B cell (primary cell): Measurements from ENCODE around the gene FOXO1. TPM values are rescaled to one million over a fixed set of nuclear protein-coding genes. Genes with fewer than 3 reads are reported as not detected.

ENCODE experiments used
- ATAC-seq: fragments of 200-7000 bp; cut with Tn5 transposase; one replicate; pipeline ENCODE4 v1.10.0; 2021; ENCODE audit warnings: low read depth, mild to moderate bottlenecking, moderate number of reproducible peaks, moderate library complexity
- CTCF ChIA-PET: fragments of 350-600 bp; sonication (Branson Sonifier 250); formaldehyde crosslinking; loops from one replicate; lab custom pipeline; 2021; ENCODE audit warnings: antibody characterized with exemption, inconsistent platforms; lab: Charles Lee
- POLR2A ChIA-PET: fragments of 350-600 bp; sonication (Branson Sonifier 250); formaldehyde crosslinking; loops from one replicate; lab custom pipeline; 2021; ENCODE audit warnings: antibody characterized with exemption; lab: Charles Lee
- DNase-seq: peaks from one replicate; pipeline ENCODE4 v3.0.0; 2013
- H2AFZ ChIP-seq: 2 replicates; pipeline ENCODE4 v1.6.1; 2012; ENCODE audit warnings: mild to moderate bottlenecking, low read depth, low read length; ENCODE audit not compliant: insufficient read depth, poor library complexity, severe bottlenecking
- H3K27ac ChIP-seq, 2 donors: 1 replicate in 1 of 2; 2 replicates in 1 of 2; pipeline ENCODE4 v1.5.1; 2012 to 2013; ENCODE audit warnings: low read length in 2 of 2, mild to moderate bottlenecking in 2 of 2, moderate library complexity in 1 of 2
- H3K27me3 ChIP-seq, 4 experiments: fragments of 200-600 bp in 1 of 4; sonication (generic) in 1 of 4; replicated peaks in 1 of 4; 1 replicate in 2 of 4; 2 replicates in 2 of 4; pipeline versions ENCODE4 v1.6.1 to v1.7.0; 2013 to 2016; ENCODE audit warnings: low read length in 3 of 4, mild to moderate bottlenecking in 2 of 4, mixed read lengths in 1 of 4, moderate library complexity in 1 of 4; ENCODE audit not compliant: insufficient read depth in 4 of 4, control insufficient read depth in 3 of 4; ENCODE audit errors: control extremely low read depth in 1 of 4
- H3K36me3 ChIP-seq, 2 experiments: replicated peaks in 1 of 2; 1 replicate in 1 of 2; 2 replicates in 1 of 2; pipeline versions ENCODE4 v1.6.1 to v1.7.1; 2013; ENCODE audit warnings: low read length in 1 of 2; ENCODE audit not compliant: insufficient read depth in 2 of 2, control insufficient read depth in 1 of 2; ENCODE audit errors: control extremely low read depth in 1 of 2, extremely low read depth in 1 of 2
- H3K4me1 ChIP-seq, 2 donors: fragments of 200-600 bp in 1 of 2; sonication (generic) in 1 of 2; 1 replicate in 1 of 2; 2 replicates in 1 of 2; pipeline versions ENCODE4 v1.5.1 to v1.6.1; 2013 to 2017; ENCODE audit warnings: low read length in 2 of 2; ENCODE audit not compliant: control insufficient read depth in 2 of 2, insufficient read depth in 2 of 2
- H3K4me2 ChIP-seq: replicated peaks from 2 replicates; pipeline ENCODE3; 2012; ENCODE audit warnings: mild to moderate bottlenecking, low read depth, low read length; ENCODE audit not compliant: poor library complexity, severe bottlenecking
- H3K4me3 ChIP-seq, 5 experiments: fragments of 200-600 bp in 1 of 5; sonication (generic) in 1 of 5; 1 replicate in 3 of 5; 2 replicates in 2 of 5; pipeline versions ENCODE4 v1.5.1 to v1.7.0; 2011 to 2016; ENCODE audit warnings: low read length in 4 of 5, mild to moderate bottlenecking in 4 of 5, low read depth in 2 of 5, control low read depth in 1 of 5, moderate library complexity in 1 of 5; ENCODE audit not compliant: insufficient read depth in 1 of 5; ENCODE audit errors: control extremely low read depth in 1 of 5, extremely low read depth in 1 of 5
- H3K79me2 ChIP-seq: fragments of 200-600 bp; sonication (generic); one replicate; pipeline ENCODE4 v1.6.0; 2016; ENCODE audit warnings: low read length; ENCODE audit not compliant: control insufficient read depth, insufficient read depth
- H3K9ac ChIP-seq: fragments of 200-600 bp; sonication (generic); 2 replicates; pipeline ENCODE4 v1.6.1; 2017; ENCODE audit warnings: mild to moderate bottlenecking, low read length, moderate library complexity
- H3K9me3 ChIP-seq, 3 donors: one replicate each; pipeline versions ENCODE4 v1.6.1 to v1.7.1; 2013; ENCODE audit warnings: low read length in 2 of 3; ENCODE audit not compliant: control insufficient read depth in 2 of 3, insufficient read depth in 1 of 3; ENCODE audit errors: control extremely low read depth in 1 of 3
- H4K20me1 ChIP-seq: 2 replicates; pipeline ENCODE4 v1.6.0; 2012; ENCODE audit warnings: mild to moderate bottlenecking, low read length; ENCODE audit not compliant: insufficient read depth, control insufficient read depth, poor library complexity, severe bottlenecking
- H3K27ac Mint-ChIP-seq: one replicate; pipeline ENCODE4 v1.8.0; 2021; ENCODE audit warnings: mixed read lengths
- H3K27me3 Mint-ChIP-seq: one replicate; pipeline ENCODE4 v1.8.0; 2021; ENCODE audit warnings: mixed read lengths
- H3K4me1 Mint-ChIP-seq: one replicate; pipeline ENCODE4 v1.8.0; 2021; ENCODE audit warnings: mixed read lengths
- H3K4me3 Mint-ChIP-seq: one replicate; pipeline ENCODE4 v1.8.0; 2021; ENCODE audit warnings: mixed read lengths
- H3K9me3 Mint-ChIP-seq: one replicate; pipeline ENCODE4 v1.8.0; 2022; ENCODE audit warnings: mixed read lengths; ENCODE audit not compliant: insufficient read depth
- CTCF ChIP-seq: fragments of 200-600 bp; IDR thresholded peaks from one replicate; pipeline ENCODE4 v1.8.0; 2022; ENCODE audit warnings: antibody characterized with exemption, mild to moderate bottlenecking
- EZH2 ChIP-seq: IDR thresholded peaks from 2 replicates; pipeline ENCODE4 v1.6.1; 2012; ENCODE audit warnings: borderline replicate concordance, low read depth, mild to moderate bottlenecking, moderate library complexity, low read length; ENCODE audit not compliant: insufficient read depth, poor library complexity, severe bottlenecking
- WGBS: methylation state at CpG from one replicate; pipeline ENCODE4 v1.1.5; 2013; ENCODE audit warnings: missing lambda C conversion rate; ENCODE audit not compliant: insufficient coverage; 5-methylcytosine and 5-hydroxymethylcytosine counted together
- intact Hi-C: fragments of 100-400 bp; cut with micrococcal nuclease; formaldehyde crosslinking; loops from one replicate; pipeline ENCODE4 v1.10.0; 2022
- polyA plus RNA-seq: library from polyadenylated mRNA; depleted of rRNA; stranded (reverse); fragments of >200 nt; gene quantifications from 2 replicates; pipeline ENCODE4 v1.2.3, GENCODE V29; 2012
- total RNA-seq, 2 donors: library from RNA; stranded (reverse); fragments of 120-200 nt in 1 of 2; gene quantifications; 1 replicate in 1 of 2; 2 replicates in 1 of 2; pipeline versions ENCODE4 v1.2.3 to v1.2.4, GENCODE V29; 2013 to 2022

FOXO1 gene
- total and polyA plus RNA-seq, 2 donors (not counting 1 experiment from before 2014, with no cell fraction given): 22.8 to 77.9 TPM

- intact Hi-C loops: no loop called here
- Mint-ChIP-seq H3K4me1 (peaks cover 42% of the 10 kb centered on the region), H3K4me3 (no peak overlapping the region), H3K27me3 (no peaks in the 10 kb centered on the region), H3K9me3 (no peaks in the 10 kb centered on the region), H3K27ac (peak overlapping the region; percentile 50)
- ATAC-seq: no peak
- no peak overlapping the region for H3K4me3 ChIP-seq
- ChIA-PET CTCF (no interaction called here), POLR2A (interaction anchor here (0.5 kb wide), 1 partner anchor 18 kb away, joined by 3 read pairs; no protein-coding TSS in a partner anchor)
- no peaks in the 10 kb centered on the region for H3K9me3 ChIP-seq
- no peak overlapping the region for H3K9ac ChIP-seq
- no peak for DNase-seq
- H3K4me1 ChIP-seq: peaks cover 5% of the 10 kb centered on the region in 2 donors
- TF ChIP-seq CTCF (no peak), EZH2 (no peak)
- H3K79me2 ChIP-seq: no peaks in the 10 kb centered on the region
- WGBS: no CpG with 5 or more reads among the region's 2 CpGs
- no peaks in the 10 kb centered on the region for H4K20me1 ChIP-seq
- H3K36me3 ChIP-seq: peaks cover 0 to 2% of the 10 kb centered on the region in 2 experiments
- no peak overlapping the region for H3K4me2 ChIP-seq
- peak overlapping the region in 1 of 2 donors; percentile 14 for H3K27ac ChIP-seq
- no peaks in the 10 kb centered on the region for H3K27me3 ChIP-seq
- H2AFZ ChIP-seq: no peak overlapping the region
These were observed 118.7 kb downstream of the FOXO1 start for GRCh38 chr13:40547591-40548315.

DNA sequence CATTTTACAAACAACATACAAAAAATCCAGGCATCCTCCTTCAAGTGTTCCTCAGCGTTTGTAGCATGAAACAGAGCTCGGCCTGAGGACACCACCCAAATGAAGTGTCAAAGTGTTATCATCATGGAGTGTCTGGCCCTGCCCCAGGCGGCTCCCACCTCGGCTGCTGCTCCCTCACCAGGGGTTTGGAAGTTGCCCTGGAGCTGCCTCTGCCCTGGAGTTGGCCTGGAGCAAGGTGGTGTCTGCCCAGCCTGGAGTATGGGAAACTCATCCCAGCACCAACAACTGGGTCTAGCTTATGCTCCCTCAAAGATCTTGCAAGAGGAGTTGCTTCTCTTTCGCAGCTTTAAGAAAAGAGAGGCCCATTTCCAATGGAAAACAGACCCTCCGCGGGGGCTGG, 120.4 kb downstream of the FOXO1 start:
- Mint-ChIP-seq H3K27ac (no peak overlapping the region), H3K27me3 (no peaks in the 10 kb centered on the region), H3K4me1 (peaks cover 28% of the 10 kb centered on the region), H3K4me3 (no peak overlapping the region), H3K9me3 (no peaks in the 10 kb centered on the region)
- Histone ChIP-seq H3K36me3 (peaks cover 0 to 2% of the 10 kb centered on the region in 2 experiments), H2AFZ (no peak overlapping the region), H4K20me1 (no peaks in the 10 kb centered on the region), H3K9me3 (no peaks in the 10 kb centered on the region), H3K79me2 (no peaks in the 10 kb centered on the region), H3K27me3 (no peaks in the 10 kb centered on the region), H3K9ac (no peak overlapping the region), H3K4me2 (no peak overlapping the region), H3K4me3 (no peak overlapping the region), H3K27ac (no peak overlapping the region), H3K4me1 (peaks cover 5% of the 10 kb centered on the region in 2 donors)
- ATAC-seq (no peak), DNase-seq (no peak)
- ChIA-PET CTCF (no interaction called here), POLR2A (no interaction called here)
- TF ChIP-seq EZH2 (no peak), CTCF (no peak)
- WGBS: 98% methylated on average over 7 of the region's 7 CpGs
- intact Hi-C loops: no loop called here
